ENCODE results near the gene FBXL19.

Gene FBXL19

DNA sequence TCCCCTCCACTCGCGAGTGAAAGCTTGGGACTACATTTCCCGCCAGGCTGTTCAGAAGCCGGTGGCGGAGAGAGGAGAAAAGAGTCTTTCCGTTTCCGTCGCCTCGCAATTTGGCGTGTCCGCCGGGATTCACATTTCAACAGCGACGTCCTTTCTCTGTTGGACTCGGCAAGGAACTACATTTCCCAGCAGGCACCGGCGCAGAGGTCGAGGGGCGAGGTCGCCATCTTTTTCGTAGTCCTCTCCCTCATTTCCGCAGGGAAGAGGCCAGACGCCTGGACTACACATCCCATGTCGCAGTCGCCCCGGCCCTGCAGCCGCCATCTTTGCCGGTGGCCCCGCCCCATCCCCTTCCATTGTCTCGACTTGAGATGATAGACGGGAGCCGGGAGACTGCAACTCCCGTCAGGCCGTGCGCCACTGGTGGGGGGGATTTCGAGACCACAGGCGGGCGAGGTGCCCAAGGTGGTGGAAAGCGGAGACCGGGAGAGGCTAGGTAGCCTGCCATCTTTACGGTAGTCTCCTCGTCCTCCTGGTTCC lies 882 bp upstream of the FBXL19 start:
- DNase-seq (ENCODE audit: low read depth) = peak; percentile 100
- H3K4me3 ChIP-seq (replicated peaks; ENCODE audit: low read depth, low read length) = peak overlapping the region; percentile 69
- TF ChIP-seq, protein P1, sequence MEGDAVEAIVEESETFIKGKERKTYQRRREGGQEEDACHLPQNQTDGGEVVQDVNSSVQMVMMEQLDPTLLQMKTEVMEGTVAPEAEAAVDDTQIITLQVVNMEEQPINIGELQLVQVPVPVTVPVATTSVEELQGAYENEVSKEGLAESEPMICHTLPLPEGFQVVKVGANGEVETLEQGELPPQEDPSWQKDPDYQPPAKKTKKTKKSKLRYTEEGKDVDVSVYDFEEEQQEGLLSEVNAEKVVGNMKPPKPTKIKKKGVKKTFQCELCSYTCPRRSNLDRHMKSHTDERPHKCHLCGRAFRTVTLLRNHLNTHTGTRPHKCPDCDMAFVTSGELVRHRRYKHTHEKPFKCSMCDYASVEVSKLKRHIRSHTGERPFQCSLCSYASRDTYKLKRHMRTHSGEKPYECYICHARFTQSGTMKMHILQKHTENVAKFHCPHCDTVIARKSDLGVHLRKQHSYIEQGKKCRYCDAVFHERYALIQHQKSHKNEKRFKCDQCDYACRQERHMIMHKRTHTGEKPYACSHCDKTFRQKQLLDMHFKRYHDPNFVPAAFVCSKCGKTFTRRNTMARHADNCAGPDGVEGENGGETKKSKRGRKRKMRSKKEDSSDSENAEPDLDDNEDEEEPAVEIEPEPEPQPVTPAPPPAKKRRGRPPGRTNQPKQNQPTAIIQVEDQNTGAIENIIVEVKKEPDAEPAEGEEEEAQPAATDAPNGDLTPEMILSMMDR (IDR thresholded peaks at IDR 0.05; ENCODE audit: low read length, missing control alignments) = no peak

DNA sequence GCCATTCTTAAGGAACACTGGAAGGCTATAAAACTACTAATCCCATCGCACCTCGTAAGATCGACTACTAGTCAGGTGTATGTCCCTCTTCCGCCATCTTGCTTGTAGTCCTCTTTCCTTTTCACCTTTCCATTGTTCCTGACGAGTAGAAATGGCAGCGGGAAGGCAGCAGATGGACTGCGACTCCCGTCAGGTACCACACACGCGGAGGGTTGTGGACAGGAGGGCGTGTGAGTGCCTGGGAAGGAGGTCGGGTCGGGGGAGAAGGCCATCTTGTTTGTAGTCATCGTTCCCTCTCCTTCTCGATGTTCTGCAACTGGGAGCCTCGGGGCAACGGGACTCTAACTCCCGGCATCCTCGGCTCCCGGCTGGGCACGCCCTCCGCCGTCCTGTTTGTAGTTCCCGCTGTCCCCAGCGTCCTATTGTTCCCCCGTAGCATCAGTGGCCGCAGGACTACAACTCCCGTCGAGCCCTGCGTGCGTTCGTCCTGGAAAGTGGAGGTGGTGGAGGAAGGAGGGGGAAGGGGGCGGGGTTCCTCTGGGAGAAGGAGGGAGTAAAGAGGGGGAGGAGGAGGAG lies 324 bp upstream of the FBXL19 start:
- DNase-seq (ENCODE audit: low read depth) = peak; percentile 100
- H3K4me3 ChIP-seq (replicated peaks; ENCODE audit: low read depth, low read length) = peak overlapping the region; percentile 69
- TF ChIP-seq, protein P1 (IDR thresholded peaks at IDR 0.05; ENCODE audit: low read length, missing control alignments) = no peak

DNA sequence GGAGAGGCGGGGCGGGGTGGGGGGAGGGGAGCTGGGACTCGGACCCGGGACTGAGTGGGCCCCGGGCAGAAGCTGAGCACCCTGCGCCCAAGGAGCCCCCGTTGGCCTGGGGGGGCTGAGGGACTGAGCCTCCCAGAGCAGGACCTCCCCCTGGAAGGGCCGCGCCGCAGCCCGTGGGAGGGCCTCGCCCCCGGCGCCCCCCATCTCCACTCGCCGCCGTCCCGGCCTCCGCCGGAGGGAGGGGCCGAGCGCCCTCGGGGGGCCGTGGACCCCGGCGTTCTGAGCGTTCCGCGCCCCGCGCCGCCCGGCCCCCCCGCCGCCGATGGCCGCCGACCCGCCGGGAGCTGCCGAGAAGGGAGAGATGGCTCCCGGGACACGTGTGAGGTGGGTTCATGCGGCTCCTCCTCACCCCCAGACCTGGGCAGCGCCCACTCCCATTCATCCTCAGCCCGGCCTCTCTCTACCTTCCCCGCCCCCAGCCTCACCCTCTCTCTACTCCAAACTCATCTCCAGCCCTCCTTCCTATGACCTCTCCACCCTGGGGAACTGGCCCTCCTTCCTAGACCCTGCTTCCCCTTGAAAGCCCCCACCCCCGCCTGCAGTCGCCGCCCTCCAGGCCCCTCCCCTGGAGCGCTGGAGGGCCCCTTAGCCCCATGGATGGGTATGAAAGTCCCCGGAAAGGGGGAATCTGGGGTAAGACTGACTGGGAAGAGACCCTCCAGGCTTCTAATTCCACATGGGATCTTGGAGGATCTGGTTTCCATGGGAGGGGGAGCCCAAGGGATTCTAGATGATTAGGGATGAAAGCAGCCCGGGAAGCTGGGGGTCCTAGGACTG lies 922 bp downstream of the FBXL19 start:
- TF ChIP-seq, protein P1 (IDR thresholded peaks at IDR 0.05; ENCODE audit: low read length, missing control alignments) = no peak
- DNase-seq (ENCODE audit: low read depth) = no peak
- H3K4me3 ChIP-seq (replicated peaks; ENCODE audit: low read depth, low read length) = peak overlapping the region; percentile 69

DNA sequence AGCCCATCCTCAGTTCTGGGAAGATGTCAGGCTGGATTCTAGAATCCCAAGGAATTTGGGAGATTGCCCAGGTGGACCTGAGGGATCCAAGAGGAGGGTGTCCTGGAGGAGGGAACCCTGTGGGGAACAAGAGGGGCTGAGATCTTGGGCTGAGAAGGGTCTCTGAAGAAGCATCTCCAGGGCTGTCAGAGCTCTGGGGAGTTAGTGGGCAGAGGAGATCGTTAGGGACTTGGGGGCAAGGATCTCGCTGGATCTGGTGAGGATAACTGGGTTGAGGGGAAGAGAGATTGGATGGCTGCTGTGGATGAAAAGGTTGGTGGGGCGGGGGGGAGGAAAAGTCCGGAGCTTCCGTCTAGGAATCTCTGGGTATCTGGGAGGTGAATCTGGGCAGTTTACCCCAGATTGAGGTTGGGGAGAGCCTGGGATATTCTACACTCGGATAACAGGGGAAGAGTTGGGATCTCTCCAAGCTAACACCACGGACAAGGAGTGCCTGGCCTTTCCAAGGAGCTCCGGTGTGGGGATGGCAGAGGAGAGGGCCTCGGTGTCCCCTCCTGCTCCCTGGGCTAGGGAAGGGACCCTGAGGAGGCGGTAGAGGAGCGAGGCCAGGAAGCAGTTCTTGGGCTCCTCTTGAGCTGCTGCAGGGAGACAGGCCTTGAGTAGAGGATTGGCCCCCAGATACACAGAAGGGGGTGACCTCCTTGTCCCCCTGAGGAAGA lies 1.7 kb downstream of the FBXL19 start:
- H3K4me3 ChIP-seq (replicated peaks; ENCODE audit: low read depth, low read length) = peak overlapping the region; percentile 69
- TF ChIP-seq, protein P1 (IDR thresholded peaks at IDR 0.05; ENCODE audit: low read length, missing control alignments) = no peak
- no peak for DNase-seq (ENCODE audit: low read depth)

DNA sequence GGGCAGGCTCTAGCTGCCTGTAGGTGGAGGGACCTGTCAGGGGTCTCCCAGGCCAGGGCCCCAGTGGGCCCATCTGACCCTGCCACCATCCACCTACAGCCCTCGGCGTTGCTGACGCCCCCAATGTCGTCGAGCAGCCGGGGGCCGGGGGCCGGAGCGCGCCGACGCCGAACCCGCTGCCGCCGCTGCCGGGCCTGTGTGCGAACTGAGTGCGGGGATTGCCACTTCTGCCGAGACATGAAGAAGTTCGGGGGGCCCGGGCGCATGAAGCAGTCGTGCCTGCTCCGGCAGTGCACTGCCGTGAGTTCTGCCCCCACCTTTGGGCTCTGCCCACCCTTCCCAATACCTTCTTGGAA lies 2.2 kb downstream of the FBXL19 start:
- TF ChIP-seq, protein P1 (IDR thresholded peaks at IDR 0.05; ENCODE audit: low read length, missing control alignments) = no peak
- peak overlapping the region; percentile 69 for H3K4me3 ChIP-seq (replicated peaks; ENCODE audit: low read depth, low read length)
- no peak for DNase-seq (ENCODE audit: low read depth)

DNA sequence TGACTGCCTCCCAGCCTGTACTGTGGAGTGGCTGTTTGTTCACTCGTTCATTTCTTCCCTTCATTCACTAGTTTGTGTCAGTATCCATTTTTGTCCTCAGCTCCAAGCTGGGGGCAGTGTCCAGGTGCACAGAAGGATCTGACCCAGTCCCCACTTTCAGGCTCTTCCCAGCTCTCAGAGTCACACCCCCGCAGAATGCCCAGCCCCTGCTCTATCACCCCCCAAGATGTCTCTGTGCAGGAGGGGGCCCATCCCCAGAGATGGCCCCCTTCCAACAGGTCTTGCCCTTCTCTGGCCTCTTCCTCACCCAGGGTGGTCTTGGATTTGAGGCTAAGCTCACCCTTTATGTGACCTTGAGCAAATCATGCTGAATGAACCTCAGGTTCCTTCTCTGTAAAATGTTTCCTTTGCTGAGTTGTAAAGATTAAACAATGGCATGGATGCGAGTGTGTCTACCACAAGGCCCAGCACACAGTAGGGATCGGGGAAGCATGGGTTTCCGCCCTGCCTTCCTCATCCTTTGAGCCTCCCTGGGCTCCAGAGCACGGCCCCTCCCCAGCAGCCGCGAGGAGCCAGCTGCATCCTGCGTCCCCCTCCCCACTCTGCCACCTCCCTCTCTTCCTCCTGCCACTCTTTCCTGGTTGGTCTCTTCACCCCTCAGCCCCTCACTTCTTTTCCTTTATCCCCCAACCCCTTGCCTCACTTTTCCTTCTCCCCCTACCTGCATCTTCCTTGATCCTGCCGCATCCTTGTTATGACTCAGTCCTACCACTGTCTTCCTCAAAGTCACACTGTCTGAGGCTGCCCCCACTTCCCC lies 2.8 kb downstream of the FBXL19 start:
- H3K4me3 ChIP-seq (replicated peaks; ENCODE audit: low read depth, low read length) = no peak overlapping the region
- TF ChIP-seq, protein P1 (IDR thresholded peaks at IDR 0.05; ENCODE audit: low read length, missing control alignments) = no peak
- DNase-seq (ENCODE audit: low read depth) = no peak
